A673 (cell line): ENCODE measurements around the gene ISOC2. TPM values are rescaled to one million over a fixed set of nuclear protein-coding genes. Genes with fewer than 3 reads are reported as not detected.
A peak's percentile ranks its signal among the peaks of the same experiment; 100 is the strongest.

Experiments
- BruUV-seq: library from RNA; stranded (reverse); fragments of 400-500 nt; replicated peaks from 2 replicates; lab custom pipeline; 2021; lab: Mats Ljungman, UMichigan
- CTCF ChIA-PET: fragments of 300-600 bp; sonication (Branson Sonifier 250); formaldehyde crosslinking; loops from one replicate; lab custom pipeline; 2022; ENCODE audit warnings: antibody characterized with exemption; lab: Charles Lee
- POLR2A ChIA-PET: fragments of 300-600 bp; sonication (Branson Sonifier 250); formaldehyde crosslinking; loops from one replicate; lab custom pipeline; 2022; ENCODE audit warnings: antibody characterized with exemption; ENCODE audit not compliant: low non-redundant PET; lab: Charles Lee
- DNase-seq: peaks from one replicate; pipeline ENCODE4 v3.0.0-alpha.2; 2015; ENCODE audit warnings: low spot score
- H3K27ac ChIP-seq: fragments of 200-600 bp; sonication (generic); 2 replicates; pipeline ENCODE4 v1.5.1; 2016; ENCODE audit warnings: mixed run types, low read depth, mild to moderate bottlenecking, mixed read lengths, antibody characterized with exemption, low read length; ENCODE audit not compliant: poor library complexity, severe bottlenecking
- H3K27me3 ChIP-seq: fragments of 200-600 bp; sonication (generic); replicated peaks from 2 replicates; pipeline ENCODE4 v1.6.1; 2017; ENCODE audit warnings: mixed run types, low read depth, mild to moderate bottlenecking, mixed read lengths, antibody characterized with exemption, low read length; ENCODE audit not compliant: insufficient read depth, poor library complexity
- H3K36me3 ChIP-seq: fragments of 200-600 bp; sonication (generic); 2 replicates; pipeline ENCODE4 v1.6.1; 2016; ENCODE audit warnings: mixed run types, mild to moderate bottlenecking, mixed read lengths, antibody characterized with exemption, low read length; ENCODE audit not compliant: insufficient read depth, poor library complexity, severe bottlenecking
- H3K4me1 ChIP-seq: fragments of 200-600 bp; sonication (generic); 2 replicates; pipeline ENCODE4 v1.6.1; 2017; ENCODE audit warnings: mixed run types, mild to moderate bottlenecking, mixed read lengths, antibody characterized with exemption, low read length; ENCODE audit not compliant: insufficient read depth, poor library complexity, severe bottlenecking
- H3K4me3 ChIP-seq: fragments of 200-600 bp; sonication (generic); 2 replicates; pipeline ENCODE4 v1.5.1; 2016; ENCODE audit warnings: low read depth, mixed run types, mild to moderate bottlenecking, mixed read lengths, low read length; ENCODE audit not compliant: poor library complexity, severe bottlenecking
- H3K9me3 ChIP-seq: fragments of 200-600 bp; sonication (generic); 2 replicates; pipeline ENCODE4 v1.6.1; 2016; ENCODE audit warnings: mixed run types, low read depth, mild to moderate bottlenecking, mixed read lengths, antibody characterized with exemption, low read length; ENCODE audit not compliant: poor library complexity, severe bottlenecking
- CTCF ChIP-seq: fragments of 300-800, 200-600 bp; sonication (generic); conservative IDR thresholded peaks from 2 replicates; pipeline ENCODE4 v1.5.1; 2017; ENCODE audit warnings: low read depth, mild to moderate bottlenecking, antibody characterized with exemption, low read length, moderate library complexity, mixed read lengths
- EZH2 ChIP-seq: fragments of 200-600 bp; sonication (generic); IDR thresholded peaks from 2 replicates; pipeline ENCODE4 v1.6.1; 2017; ENCODE audit warnings: borderline replicate concordance, low read depth, mild to moderate bottlenecking, mixed read lengths, antibody characterized with exemption, low read length; ENCODE audit not compliant: poor library complexity, severe bottlenecking
- intact Hi-C: fragments of 100-400 bp; cut with micrococcal nuclease; formaldehyde crosslinking; loops from one replicate; pipeline ENCODE4 v1.10.0; 2022; ENCODE audit not compliant: unreplicated experiment
- total RNA-seq: library from RNA; stranded (reverse); gene quantifications from 2 replicates; pipeline ENCODE4 v1.2.3, GENCODE V29; 2021

The ISOC2 gene
- total RNA-seq, 1 experiment from 2014 or later: 33.2 TPM

- BruUV-seq: no TSS peak
- DNase-seq: no peak
- Histone ChIP-seq H3K9me3 (no peaks in the 10 kb centered on the region), H3K27me3 (no peaks in the 10 kb centered on the region), H3K27ac (no peak overlapping the region), H3K4me1 (peaks cover 32% of the 10 kb centered on the region), H3K4me3 (peak overlapping the region; percentile 90), H3K36me3 (no peaks in the 10 kb centered on the region)
- TF ChIP-seq EZH2 (no peak), CTCF (no peak)
- ChIA-PET POLR2A (interaction anchor here (0.5 kb wide), 2 partner anchors 28 to 401 kb away, joined by 3 read pairs; no protein-coding TSS in a partner anchor), CTCF (interaction anchor here (0.6 kb wide), 1 partner anchor 20 kb away, joined by 3 read pairs; no protein-coding TSS in a partner anchor)
- intact Hi-C loops: no loop called here
Measured at GRCh38 chr19:55483706-55484592, 22.5 kb upstream of the ISOC2 start.

- H3K36me3 ChIP-seq: no peaks in the 10 kb centered on the region
- intact Hi-C loops: no loop called here
- no peaks in the 10 kb centered on the region for H3K27me3 ChIP-seq
- H3K4me3 ChIP-seq: no peak overlapping the region
- peaks cover 32% of the 10 kb centered on the region for H3K4me1 ChIP-seq
- no peak for TF ChIP-seq CTCF
- TF ChIP-seq EZH2: no peak
- CTCF ChIA-PET: interaction anchor here (0.6 kb wide), 1 partner anchor 21 kb away, joined by 3 read pairs; no protein-coding TSS in a partner anchor
- H3K27ac ChIP-seq: no peak overlapping the region
- POLR2A ChIA-PET: interaction anchor here (0.5 kb wide), 2 partner anchors 29 to 400 kb away, joined by 3 read pairs; no protein-coding TSS in a partner anchor
- no peaks in the 10 kb centered on the region for H3K9me3 ChIP-seq
- DNase-seq: no peak
- no TSS peak for BruUV-seq
Measured at GRCh38 chr19:55482967-55483705, 21.7 kb upstream of the ISOC2 start.

- BruUV-seq: no TSS peak
- no peak for DNase-seq
- no peak overlapping the region for H3K27ac ChIP-seq
- TF ChIP-seq EZH2: no peak
- ChIA-PET POLR2A (no interaction called here), CTCF (no interaction called here)
- H3K36me3 ChIP-seq: no peaks in the 10 kb centered on the region
- H3K27me3 ChIP-seq: no peaks in the 10 kb centered on the region
- no peak overlapping the region for H3K4me3 ChIP-seq
- peaks cover 31% of the 10 kb centered on the region for H3K4me1 ChIP-seq
- intact Hi-C loops: no loop called here
- H3K9me3 ChIP-seq: no peaks in the 10 kb centered on the region
Measured at GRCh38 chr19:55482156-55482961, 20.9 kb upstream of the ISOC2 start.
